SHP77 treated with DMSO at 0.1 percent for 48 hours (cell line): Measurements from ENCODE around the gene EIF4A3.

Experiments used
- DNase-seq: peaks from one replicate; lab custom pipeline; 2025; lab: John Stamatoyannopoulos, UW

The EIF4A3 gene

GRCh38 chr17:80147035-80147822, at the start of gene EIF4A3:
TSS of gene EIF4A3 (minus strand) at chr17:80147128. CDS start at chr17:80146961, 167 bp downstream.
- peak; percentile 98 for DNase-seq

DNA sequence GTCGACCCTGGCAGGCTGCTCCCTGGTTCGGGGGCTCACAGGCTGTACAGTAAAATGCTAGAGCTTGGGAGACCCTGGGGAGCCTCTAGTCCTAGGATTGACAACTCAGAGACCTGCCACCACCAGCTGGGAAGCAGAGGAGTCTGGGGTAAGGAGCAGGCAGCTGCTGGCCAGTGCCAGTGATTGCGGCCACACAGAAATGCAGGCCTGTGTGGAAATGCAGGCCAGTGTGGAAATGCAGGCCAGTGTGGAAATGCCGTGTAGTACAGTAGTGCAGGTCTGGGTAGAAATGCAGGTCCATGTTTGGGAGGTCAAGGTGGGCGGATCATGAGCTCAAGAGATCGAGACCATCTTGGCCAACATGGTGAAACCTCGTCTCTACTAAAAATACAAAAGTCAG, 49.7 kb upstream of the EIF4A3 start:
- DNase-seq: no peak

GRCh38 chr17:80195671-80196529, 49.0 kb upstream of the EIF4A3 start:
- no peak for DNase-seq

DNA sequence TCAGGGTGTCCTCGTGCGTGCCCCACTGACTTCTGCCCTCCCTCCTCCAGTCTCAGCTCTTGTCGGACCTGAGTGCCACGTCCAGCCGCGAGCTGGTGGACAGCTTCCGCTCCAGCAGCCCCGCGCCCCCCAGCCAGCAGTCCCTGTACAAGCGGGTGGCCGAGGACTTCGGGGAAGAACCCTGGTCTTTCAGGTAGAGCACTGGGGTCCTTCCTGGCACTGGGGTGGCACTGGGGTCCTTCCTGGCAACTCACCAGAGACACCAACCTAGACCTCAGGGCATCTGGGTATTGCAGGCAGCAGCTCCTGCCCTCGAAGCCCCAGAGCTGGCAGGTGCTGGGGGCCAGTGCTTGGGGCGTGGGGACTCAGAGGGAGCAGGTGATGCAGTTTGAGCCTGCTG, 48.2 kb upstream of the EIF4A3 start:
- no peak for DNase-seq

GRCh38 chr17:80191865-80192661, 45.1 kb upstream of the EIF4A3 start:
- no peak for DNase-seq

GRCh38 chr17:80191192-80191591, 44.3 kb upstream of the EIF4A3 start:
- DNase-seq: peak; percentile 33

GRCh38 chr17:80190716-80191115, 43.8 kb upstream of the EIF4A3 start:
- no peak for DNase-seq

GRCh38 chr17:80189611-80190010, 42.7 kb upstream of the EIF4A3 start:
- DNase-seq: no peak

DNA sequence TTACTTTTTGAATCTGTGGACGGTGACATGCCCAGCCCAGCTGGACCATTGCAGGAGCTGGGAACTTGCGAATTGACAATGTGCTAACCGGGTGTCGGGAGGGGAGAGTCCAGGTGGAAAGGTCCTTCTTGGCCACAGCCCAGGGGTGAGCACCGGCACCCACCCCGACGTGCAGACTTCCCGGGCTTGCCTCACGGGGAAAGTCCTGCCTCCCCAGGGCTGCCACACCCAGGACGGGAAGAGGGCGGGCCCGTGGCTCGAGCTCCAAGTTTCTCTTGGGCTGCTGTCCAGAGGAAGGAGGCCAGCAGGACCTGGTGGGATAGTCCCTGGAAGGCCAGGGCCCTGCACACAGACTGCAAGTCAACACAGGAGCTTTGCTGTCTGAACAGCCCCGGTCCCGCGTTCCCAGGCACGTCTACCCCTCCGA, 40.6 kb upstream of the EIF4A3 start:
- DNase-seq: no peak

- DNase-seq: no peak
These were observed 40.2 kb upstream of the EIF4A3 start for GRCh38 chr17:80187090-80187489.

DNA sequence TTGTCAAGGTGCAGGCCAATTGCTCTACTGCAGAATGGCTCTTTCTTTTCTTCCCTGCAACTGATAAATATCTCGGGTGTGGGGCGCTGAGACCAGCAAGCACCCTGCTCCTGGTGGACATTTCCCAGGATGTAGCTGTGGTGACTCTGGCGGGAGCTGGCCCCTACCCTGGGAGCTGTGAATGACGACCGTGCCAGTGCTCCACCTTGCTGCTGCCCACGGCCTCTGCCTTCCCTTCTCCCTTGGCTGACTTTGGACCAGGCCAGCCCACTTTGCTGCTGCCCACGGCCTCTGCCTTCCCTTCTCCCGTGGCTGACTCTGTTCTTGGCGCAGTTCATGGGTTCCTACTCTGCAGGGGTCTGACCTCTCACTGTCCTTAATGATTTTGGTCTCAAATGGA, 39.0 kb upstream of the EIF4A3 start:
- DNase-seq: no peak

- DNase-seq: no peak
These were observed 37.4 kb upstream of the EIF4A3 start for GRCh38 chr17:80184423-80184714.

DNA sequence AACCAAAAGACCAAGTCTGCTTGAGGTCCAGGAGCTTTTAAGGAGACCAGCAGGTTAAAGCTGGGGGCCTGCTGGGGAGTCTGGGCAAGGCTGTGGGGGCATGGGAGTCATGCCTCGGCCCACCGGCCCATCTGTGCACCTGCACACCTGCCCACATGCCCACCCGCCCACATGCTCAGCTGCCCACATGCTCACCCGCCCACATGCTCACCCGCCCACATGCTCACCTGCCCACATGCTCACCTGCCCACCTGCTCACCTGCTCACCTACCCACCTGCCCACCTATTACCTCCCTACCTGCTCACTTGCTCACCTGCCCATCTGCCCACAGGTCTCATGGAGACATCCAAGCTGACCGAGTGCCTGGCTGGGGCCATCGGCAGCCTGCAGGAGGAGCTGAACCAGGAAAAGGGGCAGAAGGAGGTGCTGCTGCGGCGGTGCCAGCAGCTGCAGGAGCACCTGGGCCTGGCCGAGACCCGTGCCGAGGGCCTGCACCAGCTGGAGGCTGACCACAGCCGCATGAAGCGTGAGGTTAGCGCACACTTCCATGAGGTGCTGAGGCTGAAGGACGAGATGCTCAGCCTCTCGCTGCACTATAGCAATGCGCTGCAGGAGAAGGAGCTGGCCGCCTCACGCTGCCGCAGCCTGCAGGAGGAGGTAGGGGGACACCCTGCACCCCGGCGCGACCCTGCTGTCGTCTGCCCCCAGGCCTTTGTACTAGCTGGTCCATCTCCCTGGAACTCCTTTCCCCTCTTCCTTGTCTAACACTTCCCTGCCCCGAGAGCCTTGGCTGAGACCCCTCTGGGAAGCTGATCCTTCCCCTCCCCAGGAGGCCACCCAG, 36.9 kb upstream of the EIF4A3 start:
- no peak for DNase-seq

DNA sequence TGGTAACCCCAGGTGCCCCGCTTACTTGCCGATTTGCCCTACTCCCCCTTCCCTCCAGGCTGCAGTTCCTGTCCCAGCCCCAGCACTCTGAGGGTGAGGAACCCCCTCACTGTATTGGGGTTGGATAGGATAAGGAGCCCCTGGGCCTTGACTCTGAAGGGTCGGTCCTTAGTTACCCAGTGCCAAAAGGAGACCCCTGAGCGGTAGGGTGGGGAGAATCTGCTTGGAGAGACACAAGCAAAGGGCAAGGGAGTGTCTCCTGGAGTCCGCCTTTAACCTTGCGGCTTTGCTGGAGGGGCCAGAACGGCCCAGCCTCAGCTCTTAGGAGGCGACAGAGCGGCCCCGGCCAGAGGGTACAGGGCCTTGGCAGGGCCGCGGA, 35.9 kb upstream of the EIF4A3 start:
- DNase-seq: no peak

- no peak for DNase-seq
These were observed 35.4 kb upstream of the EIF4A3 start for GRCh38 chr17:80182118-80182844.

- no peak for DNase-seq
These were observed 34.5 kb upstream of the EIF4A3 start for GRCh38 chr17:80181431-80181830.

- no peak for DNase-seq
These were observed 33.3 kb upstream of the EIF4A3 start for GRCh38 chr17:80180192-80180591.

DNA sequence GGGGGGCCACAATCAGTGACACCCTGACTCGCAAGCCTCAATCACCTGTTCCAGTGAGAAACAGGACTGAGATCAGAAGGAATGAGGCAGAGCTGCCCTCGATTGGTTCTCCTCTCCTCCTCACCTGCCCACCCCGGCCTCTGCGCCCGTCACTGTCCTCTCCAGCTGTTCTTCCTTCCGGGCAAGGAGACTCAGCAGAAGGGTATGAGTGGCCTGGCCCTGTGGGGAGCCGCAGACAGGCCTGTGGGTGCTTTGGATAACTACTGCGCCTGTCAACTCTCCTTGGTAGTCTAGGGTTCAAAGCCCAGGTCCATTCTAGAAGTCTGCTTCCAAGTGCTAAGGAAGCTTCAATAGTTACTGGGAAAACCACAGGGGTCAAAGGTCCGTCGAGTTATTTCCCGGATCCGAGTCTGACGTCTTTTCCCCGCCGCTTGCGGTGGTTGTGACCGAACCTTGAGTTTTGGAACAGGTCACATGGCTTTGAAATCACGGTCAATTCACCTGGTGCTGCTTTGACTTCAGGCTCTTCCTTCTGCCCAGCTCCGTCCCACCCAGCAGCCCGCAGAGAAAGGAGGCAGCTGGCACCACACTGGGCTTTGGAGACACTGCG, 31.2 kb upstream of the EIF4A3 start:
- no peak for DNase-seq

GRCh38 chr17:80176757-80177156, 29.8 kb upstream of the EIF4A3 start:
- no peak for DNase-seq

GRCh38 chr17:80173916-80174315, 27.0 kb upstream of the EIF4A3 start:
- no peak for DNase-seq

DNA sequence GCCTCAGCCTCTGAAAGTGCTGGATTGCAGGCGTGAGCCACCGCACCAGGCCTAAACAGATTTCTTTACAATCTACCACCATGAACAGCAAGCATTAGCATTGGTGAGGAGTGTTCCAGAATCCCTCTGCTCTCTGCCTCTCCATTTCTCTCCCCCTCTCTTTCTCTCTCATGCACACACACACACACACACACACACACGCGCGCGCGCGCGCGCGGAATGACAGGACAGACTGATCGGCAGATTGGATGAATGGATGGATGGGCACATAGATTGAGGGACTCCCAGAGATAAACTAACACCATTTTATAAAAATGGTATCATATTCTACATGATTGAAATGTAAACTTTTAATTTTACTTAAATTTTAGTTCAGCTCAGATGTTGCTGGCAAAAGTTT, 26.2 kb upstream of the EIF4A3 start:
- DNase-seq: no peak
